ENCODE data around the gene MACO1.
A peak's percentile ranks its signal among the peaks of the same experiment; 100 is the strongest.
"Not testable (repeated sequence)": the region's sequence is repeated elsewhere in the genome, so short reads cannot be mapped to it uniquely, and the experiment has no call there.

The MACO1 gene

GRCh38 chr1:25492323-25492722 lies 61.6 kb downstream of the MACO1 start:
- no peak for DNase-seq

- DNase-seq: no peak
Measured at GRCh38 chr1:25494952-25495351, 64.3 kb downstream of the MACO1 start.

GRCh38 chr1:25500694-25501093 lies 70.0 kb downstream of the MACO1 start:
- no peak for DNase-seq

GRCh38 chr1:25501235-25502058 lies 70.8 kb downstream of the MACO1 start:
- no peak for DNase-seq

GRCh38 chr1:25502957-25503356 lies 72.3 kb downstream of the MACO1 start:
- DNase-seq: no peak

- peak in 1 of 2 experiments; percentile 14 for DNase-seq
Measured at GRCh38 chr1:25503551-25504426, 73.1 kb downstream of the MACO1 start.

- no peak for DNase-seq
Measured at GRCh38 chr1:25504706-25505595, 74.3 kb downstream of the MACO1 start.

GRCh38 chr1:25505656-25506385 lies 75.1 kb downstream of the MACO1 start:
- DNase-seq: no peak

GRCh38 chr1:25506566-25507463 lies 76.1 kb downstream of the MACO1 start:
- DNase-seq: not testable (repeated sequence)

- no peak for DNase-seq
Measured at GRCh38 chr1:25513666-25514065, 83.0 kb downstream of the MACO1 start.

- no peak for DNase-seq
Measured at GRCh38 chr1:25515033-25515432, 84.3 kb downstream of the MACO1 start.

GRCh38 chr1:25516686-25517085 lies 86.0 kb downstream of the MACO1 start:
- no peak for DNase-seq

GRCh38 chr1:25517476-25518394 lies 87.0 kb downstream of the MACO1 start:
- no peak for DNase-seq

- no peak for DNase-seq
Measured at GRCh38 chr1:25519624-25520023, 88.9 kb downstream of the MACO1 start.

- peak in 1 of 2 experiments; percentile 14 for DNase-seq
Measured at GRCh38 chr1:25520446-25521061, 89.9 kb downstream of the MACO1 start.

GRCh38 chr1:25522031-25522655 lies 91.4 kb downstream of the MACO1 start:
- DNase-seq: no peak

GRCh38 chr1:25523542-25523941 lies 92.8 kb downstream of the MACO1 start:
- no peak for DNase-seq

GRCh38 chr1:25524568-25525360 lies 94.1 kb downstream of the MACO1 start:
- no peak for DNase-seq
